CD4-positive, alpha-beta T cell (primary cell): ENCODE data around the gene MAP4K3. TPM values are rescaled to one million over a fixed set of nuclear protein-coding genes. Genes with fewer than 3 reads are reported as not detected.

Source experiments
- ATAC-seq: fragments of 200-7000 bp; cut with Tn5 transposase; one replicate; pipeline ENCODE4 v1.10.0; 2022; ENCODE audit warnings: mild to moderate bottlenecking; ENCODE audit not compliant: poor library complexity
- CTCF ChIA-PET: fragments of 350-600 bp; sonication (Branson Sonifier 250); formaldehyde crosslinking; loops from one replicate; lab custom pipeline; 2021; ENCODE audit warnings: antibody characterized with exemption, inconsistent platforms; lab: Charles Lee
- POLR2A ChIA-PET: fragments of 350-600 bp; sonication (Branson Sonifier 250); formaldehyde crosslinking; loops from one replicate; lab custom pipeline; 2021; ENCODE audit warnings: antibody characterized with exemption, inconsistent platforms; lab: Charles Lee
- DNase-seq, 14 experiments: peaks; one replicate each; pipeline ENCODE4 v3.0.0-alpha.2; 2013 to 2020; ENCODE audit warnings: mixed read lengths in 2 of 14
- H3K27ac ChIP-seq, 2 donors: one replicate each; pipeline versions ENCODE4 v1.5.1 to v1.7.0; 2013; ENCODE audit warnings: low read length in 2 of 2, low read depth in 1 of 2, mild to moderate bottlenecking in 1 of 2
- H3K27me3 ChIP-seq, 2 experiments: 1 replicate in 1 of 2; 2 replicates in 1 of 2; pipeline versions ENCODE4 v1.6.1 to v1.7.0; 2013; ENCODE audit warnings: low read length in 2 of 2, control low read depth in 1 of 2, mild to moderate bottlenecking in 1 of 2, moderate library complexity in 1 of 2; ENCODE audit not compliant: insufficient read depth in 2 of 2, control insufficient read depth in 1 of 2
- H3K36me3 ChIP-seq: one replicate; pipeline ENCODE4 v1.6.1; 2013; ENCODE audit warnings: low read length, control low read depth; ENCODE audit not compliant: insufficient read depth
- H3K4me1 ChIP-seq: one replicate; pipeline ENCODE4 v1.6.1; 2013; ENCODE audit warnings: low read length, control low read depth; ENCODE audit not compliant: insufficient read depth
- H3K4me3 ChIP-seq: one replicate; pipeline ENCODE4 v1.5.1; 2013; ENCODE audit warnings: mild to moderate bottlenecking, low read length, moderate library complexity
- H3K9me3 ChIP-seq, 2 experiments: 1 replicate in 1 of 2; 2 replicates in 1 of 2; pipeline versions ENCODE4 v1.6.1 to v1.7.0; 2013; ENCODE audit warnings: low read length in 2 of 2, mild to moderate bottlenecking in 2 of 2, control low read depth in 1 of 2, moderate library complexity in 1 of 2; ENCODE audit not compliant: control insufficient read depth in 1 of 2, insufficient read depth in 1 of 2
- H3K27ac Mint-ChIP-seq: one replicate; pipeline ENCODE4 v1.8.0; 2020; ENCODE audit warnings: mixed read lengths
- H3K27me3 Mint-ChIP-seq: one replicate; pipeline ENCODE4 v1.8.0; 2021; ENCODE audit warnings: mixed read lengths
- H3K36me3 Mint-ChIP-seq: one replicate; pipeline ENCODE4 v1.8.0; 2021; ENCODE audit warnings: low read depth, mixed read lengths
- H3K4me1 Mint-ChIP-seq: one replicate; pipeline ENCODE4 v1.8.0; 2021; ENCODE audit warnings: low read depth, mixed read lengths
- H3K4me3 Mint-ChIP-seq: one replicate; pipeline ENCODE4 v1.8.0; 2020; ENCODE audit warnings: mild to moderate bottlenecking, mixed read lengths
- H3K9me3 Mint-ChIP-seq: one replicate; pipeline ENCODE4 v1.8.0; 2020; ENCODE audit warnings: mixed read lengths
- CTCF ChIP-seq: fragments of 200-600 bp; IDR thresholded peaks from one replicate; pipeline ENCODE4 v1.8.0; 2022; ENCODE audit warnings: antibody characterized with exemption, mild to moderate bottlenecking
- intact Hi-C, 2 experiments: fragments of 100-400 bp; cut with DNase I in 1 of 2; cut with micrococcal nuclease in 1 of 2; formaldehyde crosslinking; loops; one replicate each; pipeline versions ENCODE4 v1.15.1 to v1.9.0; 2023 to 2025; cut with DNase I, micrococcal nuclease
- total RNA-seq, 174 experiments: library from RNA in 2 of 174; stranded (reverse) in 2 of 174; gene quantifications; one replicate each; pipeline ENCODE4 v1.2.3 and lab custom pipeline; 2021 to 2026

MAP4K3 gene
- total RNA-seq, 2 experiments from 2014 or later, result 18.4 to 22.5 TPM

- Mint-ChIP-seq H3K36me3 (no peaks in the 10 kb centered on the region), H3K4me1 (peaks cover 69% of the 10 kb centered on the region), H3K4me3 (no peak overlapping the region), H3K9me3 (no peaks in the 10 kb centered on the region), H3K27me3 (no peaks in the 10 kb centered on the region), H3K27ac (no peak overlapping the region)
- Histone ChIP-seq H3K4me1 (peaks cover 20% of the 10 kb centered on the region), H3K36me3 (no peaks in the 10 kb centered on the region), H3K9me3 (no peaks in the 10 kb centered on the region), H3K27me3 (no peaks in the 10 kb centered on the region), H3K27ac (no peak overlapping the region), H3K4me3 (no peak overlapping the region)
- CTCF ChIA-PET, result no interaction called here
- TF ChIP-seq CTCF, result no peak
- DNase-seq (no peak), ATAC-seq (no peak)
- intact Hi-C loops, result no loop called here
- POLR2A ChIA-PET, result no interaction called here
Measured at GRCh38 chr2:39399570-39399969, 37.5 kb downstream of the MAP4K3 start.

GRCh38 chr2:39395313-39395712 lies 41.8 kb downstream of the MAP4K3 start:
- DNase-seq, result no peak
- Histone ChIP-seq H3K27ac (no peak overlapping the region), H3K4me1 (no peaks in the 10 kb centered on the region), H3K4me3 (no peak overlapping the region), H3K27me3 (no peaks in the 10 kb centered on the region), H3K9me3 (no peaks in the 10 kb centered on the region), H3K36me3 (no peaks in the 10 kb centered on the region)
- POLR2A ChIA-PET, result no interaction called here
- no peak for ATAC-seq
- H3K27ac Mint-ChIP-seq, result no peak overlapping the region
- intact Hi-C loops, result no loop called here
- no peaks in the 10 kb centered on the region for H3K27me3 Mint-ChIP-seq
- H3K4me1 Mint-ChIP-seq, result peaks cover 50% of the 10 kb centered on the region
- no peak for TF ChIP-seq CTCF
- CTCF ChIA-PET, result interaction anchor here (0.9 to 1.4 kb wide), 2 partner anchors 19 to 24 kb away, joined by 3 read pairs; no protein-coding TSS in a partner anchor
- no peak overlapping the region for H3K4me3 Mint-ChIP-seq
- no peaks in the 10 kb centered on the region for H3K9me3 Mint-ChIP-seq
- peaks cover 10% of the 10 kb centered on the region for H3K36me3 Mint-ChIP-seq

GRCh38 chr2:39394516-39394961 lies 42.5 kb downstream of the MAP4K3 start:
- CTCF ChIA-PET, result no interaction called here

More at GRCh38 chr2:39394516-39394961, 42.5 kb downstream of the MAP4K3 start:
- POLR2A ChIA-PET, result no interaction called here
- no peaks in the 10 kb centered on the region for H3K27me3 Mint-ChIP-seq
- ATAC-seq, result no peak
- no peaks in the 10 kb centered on the region for H3K4me1 ChIP-seq
- H3K27ac ChIP-seq, result no peak overlapping the region
- TF ChIP-seq CTCF, result no peak
- no peaks in the 10 kb centered on the region for H3K9me3 ChIP-seq
- intact Hi-C loops, result no loop called here
- H3K9me3 Mint-ChIP-seq, result no peaks in the 10 kb centered on the region
- no peaks in the 10 kb centered on the region for H3K36me3 ChIP-seq
- peaks cover 50% of the 10 kb centered on the region for H3K4me1 Mint-ChIP-seq
- no peak overlapping the region for H3K27ac Mint-ChIP-seq
- no peak overlapping the region for H3K4me3 ChIP-seq
- peaks cover 11% of the 10 kb centered on the region for H3K36me3 Mint-ChIP-seq
- no peak overlapping the region for H3K4me3 Mint-ChIP-seq
- H3K27me3 ChIP-seq, result no peaks in the 10 kb centered on the region
- no peak for DNase-seq
